Measurements from ENCODE around the gene PDPN.

DNA sequence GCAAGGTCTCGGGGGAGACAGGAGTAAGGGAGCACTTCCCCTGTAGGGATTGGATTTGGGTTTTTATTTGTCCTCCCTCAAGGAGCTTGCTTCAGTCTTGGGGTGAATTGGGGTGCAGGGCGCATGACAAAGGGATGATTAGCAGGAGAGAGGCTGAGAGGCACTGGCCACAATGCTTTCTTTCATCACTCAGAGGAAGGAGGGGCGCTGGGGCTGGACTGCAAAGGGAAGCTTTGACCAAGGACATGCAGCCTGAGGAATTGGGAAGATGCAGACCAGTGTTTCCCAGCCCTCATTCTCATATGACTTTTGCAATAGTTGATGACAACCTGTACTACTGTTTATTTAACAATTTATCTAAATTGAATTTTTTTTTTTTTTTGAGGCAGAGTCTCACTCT is 34.1 kb upstream of the PDPN start:
- TF ChIP-seq, protein P1, sequence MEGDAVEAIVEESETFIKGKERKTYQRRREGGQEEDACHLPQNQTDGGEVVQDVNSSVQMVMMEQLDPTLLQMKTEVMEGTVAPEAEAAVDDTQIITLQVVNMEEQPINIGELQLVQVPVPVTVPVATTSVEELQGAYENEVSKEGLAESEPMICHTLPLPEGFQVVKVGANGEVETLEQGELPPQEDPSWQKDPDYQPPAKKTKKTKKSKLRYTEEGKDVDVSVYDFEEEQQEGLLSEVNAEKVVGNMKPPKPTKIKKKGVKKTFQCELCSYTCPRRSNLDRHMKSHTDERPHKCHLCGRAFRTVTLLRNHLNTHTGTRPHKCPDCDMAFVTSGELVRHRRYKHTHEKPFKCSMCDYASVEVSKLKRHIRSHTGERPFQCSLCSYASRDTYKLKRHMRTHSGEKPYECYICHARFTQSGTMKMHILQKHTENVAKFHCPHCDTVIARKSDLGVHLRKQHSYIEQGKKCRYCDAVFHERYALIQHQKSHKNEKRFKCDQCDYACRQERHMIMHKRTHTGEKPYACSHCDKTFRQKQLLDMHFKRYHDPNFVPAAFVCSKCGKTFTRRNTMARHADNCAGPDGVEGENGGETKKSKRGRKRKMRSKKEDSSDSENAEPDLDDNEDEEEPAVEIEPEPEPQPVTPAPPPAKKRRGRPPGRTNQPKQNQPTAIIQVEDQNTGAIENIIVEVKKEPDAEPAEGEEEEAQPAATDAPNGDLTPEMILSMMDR (IDR thresholded peaks at IDR 0.05): no peak
- TF ChIP-seq EZH2phosphoT487 (IDR thresholded peaks at IDR 0.05): no peak
